Measurements from ENCODE around the gene MRPL4. TPM values are rescaled to one million over a fixed set of nuclear protein-coding genes. Genes with fewer than 3 reads are reported as not detected.

Gene MRPL4
- total and polyA plus RNA-seq, 2 experiments from 2014 or later: 78.5 to 129 TPM

Other genes with a start within 250 kb of the MRPL4 start
- gene COL5A3, start 241.7 kb upstream of the MRPL4 start, total RNA-seq: not detected in 2 replicates
- gene COL5A3, start 241.7 kb upstream of the MRPL4 start, polyA plus RNA-seq: 0.24 TPM in 1 of 2 replicates, not detected in the other
- gene RDH8, start 238.7 kb upstream of the MRPL4 start, total RNA-seq: not detected in 2 replicates
- gene RDH8, start 238.7 kb upstream of the MRPL4 start, polyA plus RNA-seq: not detected in 2 replicates
- 3.4 and 7.8 TPM in 2 replicates for gene SHFL, start 165.9 kb upstream of the MRPL4 start, total RNA-seq
- gene SHFL, start 165.9 kb upstream of the MRPL4 start, polyA plus RNA-seq: 2.2 and 4.8 TPM in 2 replicates
- 0.51 and 0.88 TPM in 2 replicates for gene ANGPTL6, start 149.5 kb upstream of the MRPL4 start, total RNA-seq
- 0.62 and 0.75 TPM in 2 replicates for gene ANGPTL6, start 149.5 kb upstream of the MRPL4 start, polyA plus RNA-seq
- gene PPAN, start 145.9 kb upstream of the MRPL4 start, total RNA-seq: 51.0 and 67.3 TPM in 2 replicates
- 42.9 and 47.1 TPM in 2 replicates for gene PPAN, start 145.9 kb upstream of the MRPL4 start, polyA plus RNA-seq
- 13.7 and 19.4 TPM in 2 replicates for gene P2RY11, start 140.5 kb upstream of the MRPL4 start, total RNA-seq
- 13.1 and 14.1 TPM in 2 replicates for gene P2RY11, start 140.5 kb upstream of the MRPL4 start, polyA plus RNA-seq
- gene EIF3G, start 132.3 kb upstream of the MRPL4 start, total RNA-seq: 353 and 384 TPM in 2 replicates
- 206 and 223 TPM in 2 replicates for gene EIF3G, start 132.3 kb upstream of the MRPL4 start, polyA plus RNA-seq
- 78.2 and 100 TPM in 2 replicates for gene DNMT1, start 57.3 kb upstream of the MRPL4 start, total RNA-seq
- 106 TPM in 2 replicates for gene DNMT1, start 57.3 kb upstream of the MRPL4 start, polyA plus RNA-seq
- 5.7 and 7.7 TPM in 2 replicates for gene S1PR2, start 20.9 kb upstream of the MRPL4 start, total RNA-seq
- gene S1PR2, start 20.9 kb upstream of the MRPL4 start, polyA plus RNA-seq: 1.8 and 2.1 TPM in 2 replicates
- 0.18 and 0.57 TPM in 2 replicates for gene ICAM1, start 18.9 kb downstream of the MRPL4 start, total RNA-seq
- 0.50 and 0.77 TPM in 2 replicates for gene ICAM1, start 18.9 kb downstream of the MRPL4 start, polyA plus RNA-seq
- 21.8 and 23.4 TPM in 2 replicates for gene ICAM4, start 34.7 kb downstream of the MRPL4 start, total RNA-seq
- gene ICAM4, start 34.7 kb downstream of the MRPL4 start, polyA plus RNA-seq: 19.0 and 24.0 TPM in 2 replicates
- 22.9 and 53.0 TPM in 2 replicates for gene ICAM5, start 37.7 kb downstream of the MRPL4 start, total RNA-seq
- gene ICAM5, start 37.7 kb downstream of the MRPL4 start, polyA plus RNA-seq: 21.0 and 31.9 TPM in 2 replicates
- 4.1 and 9.3 TPM in 2 replicates for gene ZGLP1, start 57.6 kb downstream of the MRPL4 start, total RNA-seq
- 6.2 and 12.2 TPM in 2 replicates for gene ZGLP1, start 57.6 kb downstream of the MRPL4 start, polyA plus RNA-seq
- gene FDX2, start 63.8 kb downstream of the MRPL4 start, total RNA-seq: 28.9 and 42.9 TPM in 2 replicates
- 40.9 and 70.9 TPM in 2 replicates for gene FDX2, start 63.8 kb downstream of the MRPL4 start, polyA plus RNA-seq
- 46.9 and 56.2 TPM in 2 replicates for gene RAVER1, start 81.3 kb downstream of the MRPL4 start, total RNA-seq
- 68.2 and 71.2 TPM in 2 replicates for gene RAVER1, start 81.3 kb downstream of the MRPL4 start, polyA plus RNA-seq
- 2.9 and 9.0 TPM in 2 replicates for gene ICAM3, start 87.4 kb downstream of the MRPL4 start, total RNA-seq
- 8.6 and 12.7 TPM in 2 replicates for gene ICAM3, start 87.4 kb downstream of the MRPL4 start, polyA plus RNA-seq
- gene TYK2, start 128.4 kb downstream of the MRPL4 start, total RNA-seq: 126 and 135 TPM in 2 replicates
- gene TYK2, start 128.4 kb downstream of the MRPL4 start, polyA plus RNA-seq: 142 and 148 TPM in 2 replicates
- 240 and 298 TPM in 2 replicates for gene CDC37, start 151.3 kb downstream of the MRPL4 start, total RNA-seq
- gene CDC37, start 151.3 kb downstream of the MRPL4 start, polyA plus RNA-seq: 229 and 233 TPM in 2 replicates
- 1.0 and 2.5 TPM in 2 replicates for gene PDE4A, start 168.3 kb downstream of the MRPL4 start, total RNA-seq
- gene PDE4A, start 168.3 kb downstream of the MRPL4 start, polyA plus RNA-seq: 2.4 and 3.4 TPM in 2 replicates